ENCODE results near the gene PITX1.

PITX1 gene

DNA sequence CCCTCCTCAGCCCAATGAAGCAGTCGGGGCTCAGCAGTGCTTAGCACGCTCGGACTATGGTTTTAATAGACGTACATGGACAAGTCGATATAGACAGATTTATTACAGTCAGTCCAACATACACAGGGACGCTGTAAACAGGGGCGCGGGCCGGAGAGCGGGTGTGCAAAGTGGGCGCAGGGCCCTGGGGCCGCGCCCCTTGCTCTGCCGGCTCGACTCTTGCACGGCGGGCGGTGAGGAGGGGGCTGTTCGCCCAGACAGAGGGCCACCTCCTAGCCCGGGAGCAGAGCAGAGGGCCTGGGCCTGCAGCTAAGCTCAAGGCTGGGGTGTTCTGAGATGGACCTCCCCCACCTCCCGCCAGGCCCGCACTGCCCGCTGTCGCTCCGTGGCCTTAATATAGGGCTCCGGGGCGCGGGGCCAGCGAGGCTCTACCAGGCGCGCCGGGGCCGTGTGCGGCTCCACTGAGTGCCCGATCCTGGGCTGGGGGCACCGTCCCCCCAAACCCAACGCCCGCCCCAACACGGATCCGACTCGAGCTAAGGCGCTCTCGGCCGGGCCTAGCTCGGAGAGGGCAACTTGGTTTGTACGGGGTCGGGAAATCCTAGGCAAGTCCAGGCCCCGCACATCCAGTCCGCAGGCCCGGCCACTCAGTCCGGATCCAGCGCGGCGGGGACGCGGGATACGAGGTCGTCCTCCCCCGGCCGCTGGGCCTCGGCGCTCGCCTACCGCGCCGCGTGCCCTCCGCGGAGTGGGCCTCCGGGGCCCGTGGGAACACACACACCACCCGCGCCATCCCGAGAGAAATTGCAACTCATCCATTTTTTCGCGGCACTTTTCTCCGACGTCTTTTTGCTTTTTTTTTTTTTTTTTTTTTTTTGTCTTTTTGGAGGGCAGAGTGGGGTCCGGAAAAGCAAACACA is 6.1 kb downstream of the PITX1 start:
- no peak for DNase-seq

DNA sequence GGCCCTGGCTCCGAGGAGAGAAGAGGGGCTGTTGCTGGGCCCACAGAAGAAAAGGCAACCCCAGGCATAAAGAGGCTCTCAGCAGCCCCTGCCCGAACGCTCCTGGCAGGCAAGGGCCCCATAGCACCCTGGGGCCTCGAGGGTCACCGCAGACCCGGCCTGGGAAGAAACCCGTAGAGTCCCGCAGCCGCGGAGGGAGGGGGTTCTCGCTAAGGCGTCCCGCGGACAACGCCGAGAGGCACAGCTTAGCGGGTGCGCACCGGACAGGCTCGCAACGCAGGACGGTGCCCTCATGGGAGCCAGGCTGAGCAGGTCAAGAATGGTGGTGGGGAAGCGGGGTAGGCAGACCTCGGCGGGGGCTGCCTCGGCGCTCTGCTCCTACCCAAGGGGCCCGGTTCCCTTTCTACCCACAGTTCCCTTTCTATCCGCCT is 6.7 kb downstream of the PITX1 start:
- no peak for DNase-seq

DNA sequence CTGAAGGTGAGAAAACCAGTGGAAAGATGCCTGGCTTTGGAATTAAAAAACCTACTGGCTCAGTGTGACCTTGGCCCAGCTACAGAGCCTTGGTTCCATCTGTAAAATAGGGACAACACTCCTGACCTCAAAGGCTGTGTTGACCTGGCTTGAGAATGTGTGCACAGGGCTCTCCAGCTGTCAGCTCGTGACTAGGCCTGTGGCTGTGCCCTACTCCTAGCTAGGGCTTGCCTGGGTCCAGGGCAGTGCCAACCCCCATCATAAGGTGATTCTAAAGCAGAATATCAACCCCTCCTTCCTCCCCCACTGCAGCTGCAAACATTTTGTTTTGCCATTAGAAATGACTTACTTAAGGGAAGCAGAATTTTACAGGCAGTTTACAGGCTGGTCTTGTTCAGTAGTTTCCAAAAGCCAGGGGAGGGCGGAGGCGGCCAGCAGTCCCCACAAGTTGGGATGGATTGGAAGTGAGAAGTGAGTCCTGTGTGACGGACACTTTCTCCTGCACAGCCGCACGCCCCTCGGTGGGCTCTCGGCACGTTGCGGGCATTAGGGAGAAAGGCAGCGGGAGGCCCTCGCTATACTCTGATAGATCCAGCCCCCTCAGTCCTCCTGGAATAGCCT is 7.3 kb downstream of the PITX1 start:
- DNase-seq: no peak

DNA sequence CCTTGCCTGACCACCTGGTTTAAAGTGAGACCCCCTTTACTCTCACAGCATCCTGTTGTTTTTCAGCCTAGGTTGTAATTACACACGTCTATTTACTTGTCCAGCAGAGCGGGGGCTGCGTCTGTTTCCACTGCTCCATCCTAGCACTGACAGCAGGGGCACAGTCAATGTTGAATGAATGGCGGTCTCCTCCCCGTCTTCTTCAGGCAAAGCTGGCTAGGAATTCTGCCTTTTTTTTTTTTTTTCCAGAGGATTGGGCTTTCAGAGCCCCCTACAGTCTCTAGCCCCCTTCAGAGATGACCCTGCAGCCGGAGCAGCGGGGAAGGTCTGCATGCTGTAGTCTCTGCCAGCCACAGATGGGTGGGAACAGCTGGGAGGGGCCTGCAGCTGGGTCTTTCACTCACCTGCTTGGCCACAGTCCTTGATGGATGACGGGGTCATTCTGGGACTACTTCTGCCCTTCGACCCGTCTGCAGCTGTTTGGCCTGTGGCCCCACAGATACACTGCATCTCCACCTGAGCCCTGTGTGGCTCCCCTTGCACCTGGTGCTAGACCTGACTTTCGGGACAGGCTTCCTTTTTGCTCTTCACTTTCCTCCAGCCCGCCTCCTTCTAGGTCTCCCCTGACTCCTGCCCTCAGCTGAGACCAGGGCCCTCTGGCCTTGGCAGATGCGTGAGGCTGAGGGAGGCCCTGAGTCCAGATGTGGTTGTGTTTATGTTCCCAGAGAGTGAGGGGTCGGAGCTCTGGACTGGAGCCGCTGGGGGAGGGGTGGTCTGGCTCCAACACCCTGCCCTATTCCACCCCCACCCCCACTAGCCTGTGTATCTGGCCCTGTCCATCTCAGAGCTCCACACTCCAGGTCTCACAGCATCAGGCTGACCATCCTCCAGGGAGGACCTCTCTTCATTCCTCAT is 8.0 kb downstream of the PITX1 start:
- no peak for DNase-seq

DNA sequence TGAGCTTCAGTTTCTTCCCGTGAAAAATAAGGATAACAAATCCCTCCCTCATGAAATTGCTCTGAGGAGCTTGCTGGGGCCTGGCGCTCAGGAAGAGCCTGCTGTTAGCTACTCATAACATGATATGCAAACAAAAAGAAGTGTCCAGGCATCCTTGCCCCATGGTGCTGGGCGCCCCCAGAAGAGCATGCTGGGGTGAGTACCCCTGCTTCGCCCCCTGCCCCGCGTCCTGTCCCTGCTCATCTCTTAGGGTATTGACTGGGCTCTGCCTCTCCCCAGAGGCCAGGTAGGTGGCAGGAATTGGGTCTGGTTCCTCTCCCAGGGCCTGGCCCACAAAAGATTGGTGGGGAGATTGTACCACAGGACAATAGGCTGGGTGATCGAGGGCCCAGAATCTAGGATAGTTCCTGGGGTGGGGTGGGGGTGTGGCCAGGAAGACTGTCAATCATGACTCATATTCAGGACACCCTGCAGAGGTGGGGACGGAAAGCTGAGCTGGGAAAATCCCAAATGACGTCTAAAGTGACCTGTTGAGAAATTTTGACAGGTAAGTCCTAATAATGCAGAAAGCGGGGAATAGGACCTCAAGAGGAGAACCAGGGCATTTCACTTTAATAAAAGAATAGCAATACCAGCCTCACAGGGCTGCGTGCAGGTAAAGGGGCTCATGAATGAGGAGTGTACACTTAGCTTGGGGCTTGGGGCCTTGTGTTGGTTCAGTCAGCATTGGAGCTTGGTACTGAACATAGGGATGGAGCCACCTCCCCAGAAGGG is 8.9 kb downstream of the PITX1 start:
- no peak for DNase-seq

DNA sequence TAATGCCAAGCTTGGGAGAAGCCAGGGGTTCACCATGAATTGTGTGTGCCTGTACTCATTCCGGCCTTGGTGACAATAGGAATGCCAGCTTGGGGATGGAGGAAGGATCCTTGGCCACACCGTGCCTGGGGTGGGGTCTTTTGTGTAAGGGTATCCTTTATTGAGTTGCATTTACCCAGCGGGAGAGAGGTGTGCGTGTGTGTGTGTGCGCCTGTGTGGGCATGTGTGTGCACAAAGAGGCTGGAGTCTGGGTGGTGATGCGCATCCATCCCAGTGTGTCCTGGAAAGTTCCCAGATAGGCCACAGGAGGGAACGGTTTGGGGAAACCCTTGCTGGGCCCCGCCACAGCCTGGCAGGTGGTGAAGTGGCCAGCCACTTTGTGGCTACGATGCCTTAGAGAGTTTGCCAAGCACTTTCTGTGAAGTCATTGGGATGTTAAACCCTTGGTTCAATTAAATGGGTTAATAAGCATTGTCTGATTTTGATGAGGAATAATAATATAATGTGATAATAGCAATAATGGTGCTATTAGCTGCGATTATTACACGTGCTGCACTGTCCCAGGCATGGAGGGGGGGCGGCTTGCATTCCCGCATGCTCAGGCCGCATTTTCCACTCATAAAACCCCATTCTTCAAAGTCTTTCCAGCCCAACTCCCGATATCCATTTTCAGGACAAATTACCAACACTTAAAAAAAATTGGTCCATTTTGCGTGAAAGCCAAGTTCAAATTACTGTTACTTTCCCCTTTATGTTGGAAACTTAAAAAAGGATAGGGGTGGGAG is 13.7 kb downstream of the PITX1 start:
- DNase-seq: no peak

DNA sequence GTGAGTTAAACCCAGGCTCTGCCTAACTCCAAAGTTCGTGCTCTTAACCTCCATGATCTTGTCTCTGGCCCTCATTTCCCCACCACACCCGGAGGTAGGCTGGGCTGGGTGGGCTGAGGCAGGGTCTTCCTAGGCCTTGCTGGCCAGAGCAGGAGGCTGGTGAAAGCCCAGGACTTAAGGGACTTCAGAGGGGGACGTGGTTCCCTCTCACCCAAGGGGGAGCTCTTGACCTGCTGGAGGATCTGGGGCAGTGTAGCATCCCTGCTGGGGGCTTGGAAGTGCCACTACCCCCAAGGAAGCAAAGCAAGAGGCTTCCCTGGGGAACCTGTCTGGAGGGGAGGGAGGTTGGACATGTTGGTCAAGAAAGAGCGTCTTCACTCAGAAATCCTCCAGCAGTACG is 14.7 kb downstream of the PITX1 start:
- no peak for DNase-seq

DNA sequence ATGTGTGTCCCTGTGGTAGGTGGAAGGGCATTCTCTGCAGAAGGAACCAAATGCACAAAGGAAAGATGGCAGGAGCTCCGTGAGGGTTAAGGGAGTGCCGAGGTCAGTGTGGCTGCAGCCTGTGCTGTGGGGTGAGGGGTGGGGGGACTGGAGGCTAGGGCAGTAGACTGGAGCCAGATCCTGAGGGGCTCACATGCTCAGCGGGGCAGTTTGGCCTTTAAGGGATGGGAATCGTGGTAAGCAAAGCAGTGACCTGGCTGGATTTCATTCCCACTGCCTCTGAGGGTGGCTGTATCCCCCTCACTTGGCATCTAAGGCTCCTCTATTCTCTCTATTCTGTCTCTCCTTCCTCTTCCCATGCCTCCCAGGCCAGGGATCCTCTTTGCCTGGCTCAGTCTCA is 15.6 kb downstream of the PITX1 start:
- DNase-seq: no peak

DNA sequence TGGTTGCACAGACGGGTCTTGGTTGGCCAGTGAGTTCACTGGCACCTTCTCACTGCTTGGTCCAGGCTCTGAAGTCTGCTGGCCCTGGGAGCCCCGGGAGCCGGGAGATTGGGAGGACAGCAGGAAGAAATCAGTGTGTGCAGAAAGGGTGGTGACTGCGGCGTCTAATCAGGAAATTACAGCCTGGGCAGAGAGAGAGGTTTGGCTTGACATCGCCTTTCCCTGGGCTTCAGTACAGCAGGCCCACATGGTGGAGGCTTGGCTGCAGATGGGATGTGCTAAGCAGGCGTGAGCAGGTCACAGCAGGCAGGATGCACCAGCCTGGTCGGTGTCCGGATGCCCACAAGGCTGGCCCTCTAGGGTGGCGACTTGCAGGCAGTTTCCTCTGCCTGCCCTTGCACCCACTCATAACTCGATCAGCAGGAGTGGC is 17.2 kb downstream of the PITX1 start:
- DNase-seq: no peak

DNA sequence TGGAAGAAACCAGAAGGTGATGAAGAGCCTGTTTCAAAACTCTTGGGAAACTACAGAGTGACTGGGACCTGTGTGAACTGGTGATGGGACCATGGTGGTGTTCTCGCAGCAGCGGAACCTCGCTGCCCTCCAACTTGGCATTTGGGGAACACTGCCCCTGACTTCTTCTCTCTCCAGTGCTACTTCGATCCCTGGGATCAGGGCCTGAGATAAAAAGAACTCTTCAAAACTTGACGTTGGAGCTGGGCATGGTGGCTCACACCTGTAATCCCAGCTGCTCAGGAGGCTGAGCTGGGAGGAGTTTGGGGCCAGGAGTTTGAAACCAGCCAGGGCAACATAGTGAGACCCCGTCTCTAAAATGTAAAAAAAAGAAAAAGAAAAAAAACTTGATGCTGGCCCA is 18.1 kb downstream of the PITX1 start:
- DNase-seq: no peak

DNA sequence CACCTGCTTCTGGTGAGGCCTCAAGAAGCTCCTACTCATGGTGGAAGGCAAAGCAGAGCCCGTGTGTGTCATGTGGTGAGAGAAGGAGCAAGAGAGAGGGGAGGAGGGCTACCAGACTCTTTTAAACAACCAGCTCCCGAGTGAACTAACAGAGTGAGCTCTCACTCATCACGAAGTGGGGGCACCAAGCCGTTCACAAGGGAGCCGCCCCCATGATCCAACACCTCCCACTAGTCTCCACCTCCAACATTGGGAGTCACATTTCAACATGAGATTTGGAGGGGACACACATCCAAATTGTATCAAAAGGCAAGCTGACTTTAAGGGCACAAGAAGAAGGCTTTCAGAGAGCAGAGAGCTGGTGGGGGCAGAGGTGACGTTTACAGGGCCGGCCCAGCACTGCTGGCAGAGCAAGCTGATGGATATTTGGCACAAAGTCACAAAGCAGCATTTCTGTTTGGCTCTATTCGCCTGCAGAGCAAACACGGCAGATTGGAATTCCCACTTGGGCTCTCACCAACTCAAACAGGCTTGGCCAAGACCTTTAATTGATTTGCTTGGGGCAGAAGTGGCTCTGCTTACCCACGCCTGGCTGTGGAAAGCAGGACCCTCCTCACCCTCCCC is 20.0 kb downstream of the PITX1 start:
- no peak for DNase-seq

DNA sequence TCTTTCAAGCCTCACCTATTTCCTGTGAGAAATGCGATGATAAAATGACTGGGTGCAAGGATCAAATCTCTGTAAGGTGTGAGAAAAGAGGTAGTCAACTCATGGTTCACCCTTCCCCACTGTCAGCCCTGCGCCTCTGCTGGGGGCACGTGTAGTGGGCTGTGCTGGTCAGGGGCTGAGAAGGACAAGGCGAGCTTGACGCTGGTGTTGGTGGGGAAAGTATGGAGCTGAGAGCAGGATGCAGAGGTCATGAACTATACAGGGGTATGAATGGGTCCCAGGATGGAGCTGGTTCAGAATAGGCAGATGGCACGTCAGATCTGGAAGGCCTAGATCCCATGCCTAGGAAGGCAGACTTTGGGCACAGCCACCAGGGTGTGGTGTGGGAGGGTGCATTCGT is 20.6 kb downstream of the PITX1 start:
- no peak for DNase-seq

DNA sequence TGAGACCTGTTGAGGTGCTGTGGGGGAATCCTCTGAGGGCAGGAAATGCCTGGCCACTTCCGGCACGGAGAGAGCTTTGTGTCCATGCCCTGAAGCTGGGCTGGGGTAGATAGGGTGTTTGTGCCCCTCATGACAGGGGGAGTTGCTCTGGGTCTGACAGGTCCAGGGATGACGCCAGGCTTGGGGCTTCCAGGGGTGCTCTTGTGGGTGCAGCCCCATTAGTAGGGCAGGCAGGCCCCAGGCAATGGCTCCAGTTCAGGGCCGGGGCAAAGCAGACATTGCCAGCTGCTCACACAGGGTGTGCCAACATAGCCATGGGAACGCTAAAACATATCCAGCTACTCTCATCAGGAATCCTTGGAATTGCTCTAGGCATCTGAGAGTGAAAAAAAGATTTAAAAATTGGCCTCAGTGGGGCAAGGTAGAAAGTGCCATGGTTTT is 21.1 kb downstream of the PITX1 start:
- no peak for DNase-seq

DNA sequence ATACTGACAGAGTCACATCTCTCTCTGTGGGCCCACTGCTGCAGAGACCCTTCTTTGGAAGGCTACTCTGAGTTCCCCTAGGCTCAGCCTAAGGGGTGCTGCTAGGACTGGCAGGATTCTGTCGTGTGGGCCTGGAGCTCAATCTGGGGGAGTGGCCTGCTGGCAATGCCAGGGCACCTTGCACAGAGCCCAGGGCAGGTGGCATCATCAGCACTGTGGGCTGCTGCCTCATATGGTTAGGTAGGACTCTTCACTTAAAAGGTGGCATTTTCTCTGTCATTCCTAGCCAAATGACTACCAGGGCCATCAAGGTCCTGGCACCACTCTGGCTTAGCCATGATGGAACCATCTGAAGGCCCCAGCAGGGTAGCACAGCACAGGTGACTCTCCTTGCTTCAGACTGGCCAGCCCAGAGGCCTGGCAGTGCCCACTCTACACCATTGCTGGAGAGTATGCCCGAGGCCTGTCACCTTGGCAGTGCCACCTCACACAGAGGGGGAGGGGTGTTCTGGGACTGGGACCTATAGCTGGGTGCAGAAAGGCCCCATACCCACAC is 21.9 kb downstream of the PITX1 start:
- DNase-seq: no peak

DNA sequence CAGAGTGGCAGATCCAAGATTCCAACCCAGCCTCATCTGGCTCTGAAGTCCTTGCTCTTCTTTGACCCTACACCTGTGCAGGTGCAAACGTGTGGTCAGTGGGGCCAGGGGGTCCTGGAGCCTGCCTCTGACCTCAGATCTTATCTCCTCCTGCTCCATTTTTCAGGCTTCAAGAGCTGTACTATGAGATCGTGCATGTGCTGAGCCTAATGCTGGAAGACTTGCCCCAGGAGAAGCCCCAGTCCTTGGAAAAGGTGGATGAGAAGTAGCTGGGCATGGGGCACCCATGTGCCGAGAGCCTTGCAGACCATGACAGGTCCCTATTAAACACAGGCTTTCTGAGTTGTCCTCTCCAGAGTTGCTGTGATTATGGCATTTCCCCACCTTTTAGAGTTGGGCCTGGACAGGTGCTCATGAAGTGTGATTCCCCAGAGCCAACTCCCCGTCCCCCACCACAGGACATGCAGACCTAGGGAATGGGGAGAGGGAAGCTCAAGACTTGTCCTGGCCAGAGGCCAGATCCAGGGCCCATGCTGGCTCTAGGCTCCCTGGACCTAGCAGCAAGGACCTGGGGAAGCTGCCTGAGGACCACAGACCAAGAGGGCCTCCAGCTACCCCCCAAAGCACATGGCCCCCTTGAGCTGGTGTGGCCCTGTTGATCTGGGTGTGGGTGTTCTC is 22.5 kb downstream of the PITX1 start:
- no peak for DNase-seq

DNA sequence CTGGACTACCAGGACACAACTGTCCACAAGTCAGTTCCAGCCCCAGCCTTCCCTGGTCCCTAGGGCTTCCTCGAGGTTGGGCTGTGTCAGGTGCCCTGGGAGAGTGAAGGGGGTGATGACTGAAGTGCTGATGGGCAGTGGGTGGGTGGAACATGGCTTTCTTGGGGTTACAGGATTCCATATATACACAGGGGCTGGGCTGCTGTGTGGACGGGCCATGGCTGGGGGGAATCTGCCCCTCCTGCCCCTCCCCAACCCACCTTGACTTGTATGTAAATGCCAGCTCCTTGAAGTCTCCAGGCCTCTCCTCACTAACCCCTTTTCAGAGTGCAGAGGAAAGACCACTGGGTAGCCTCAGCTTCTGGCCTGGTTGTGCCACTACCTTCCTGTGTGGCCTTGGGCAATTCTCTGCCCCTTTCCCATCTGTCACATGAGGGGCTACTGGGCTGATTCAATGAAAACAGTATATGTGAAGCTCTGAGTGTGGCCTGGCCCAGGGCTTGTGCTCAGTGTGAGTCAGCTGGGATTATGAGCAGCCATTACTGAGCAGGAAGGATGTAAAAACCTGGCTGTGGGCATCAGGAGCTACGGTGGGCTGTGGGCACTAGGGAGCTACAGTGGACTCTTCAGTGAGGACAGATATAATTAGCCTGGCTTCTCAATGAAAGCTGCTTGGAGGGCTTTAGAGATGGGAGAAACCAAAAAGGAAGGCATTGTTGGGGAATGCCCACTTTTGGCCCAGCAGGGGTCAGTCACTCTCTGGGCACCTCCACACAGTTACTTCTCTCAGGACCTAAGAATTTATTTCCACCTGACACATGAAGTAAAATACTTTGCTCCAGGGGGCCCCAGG is 23.3 kb downstream of the PITX1 start:
- DNase-seq: peak; percentile 41

DNA sequence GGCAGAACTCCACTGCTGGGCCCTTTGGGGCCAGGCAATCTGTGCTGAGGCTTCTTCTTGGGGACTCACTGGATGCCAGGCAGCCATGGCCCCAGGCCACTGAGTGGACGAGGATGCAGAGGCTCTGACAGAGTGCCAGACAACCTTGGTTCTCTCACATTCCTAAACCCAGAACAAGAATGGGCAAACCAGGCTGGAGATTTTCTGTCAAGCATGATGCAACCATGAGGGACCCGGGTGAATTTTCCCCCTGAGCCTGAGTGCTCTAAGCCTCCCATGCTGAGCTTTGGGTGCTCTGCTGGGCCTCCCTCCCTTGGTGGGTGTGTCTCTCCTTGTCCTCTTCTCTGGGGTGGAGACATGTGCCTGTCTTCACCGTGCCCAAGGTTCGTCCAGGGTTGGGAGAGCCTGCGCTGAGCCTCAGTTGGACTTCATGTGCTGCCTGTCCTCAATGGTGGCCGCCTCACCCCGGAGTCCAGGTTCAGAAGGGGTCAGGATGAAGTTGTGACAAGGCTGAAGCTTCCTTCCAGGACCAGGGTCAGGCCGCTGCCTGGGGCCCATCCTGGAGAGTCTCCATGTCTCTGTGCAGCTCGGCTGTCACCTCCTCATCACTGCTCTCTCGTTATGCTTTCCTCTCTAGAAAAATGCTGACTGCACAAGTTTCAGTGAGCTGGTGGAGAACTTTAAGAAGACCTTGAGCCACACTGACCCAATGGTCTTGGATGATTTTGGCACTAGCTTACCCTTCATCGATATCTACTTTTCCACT is 24.1 kb downstream of the PITX1 start:
- DNase-seq: no peak

DNA sequence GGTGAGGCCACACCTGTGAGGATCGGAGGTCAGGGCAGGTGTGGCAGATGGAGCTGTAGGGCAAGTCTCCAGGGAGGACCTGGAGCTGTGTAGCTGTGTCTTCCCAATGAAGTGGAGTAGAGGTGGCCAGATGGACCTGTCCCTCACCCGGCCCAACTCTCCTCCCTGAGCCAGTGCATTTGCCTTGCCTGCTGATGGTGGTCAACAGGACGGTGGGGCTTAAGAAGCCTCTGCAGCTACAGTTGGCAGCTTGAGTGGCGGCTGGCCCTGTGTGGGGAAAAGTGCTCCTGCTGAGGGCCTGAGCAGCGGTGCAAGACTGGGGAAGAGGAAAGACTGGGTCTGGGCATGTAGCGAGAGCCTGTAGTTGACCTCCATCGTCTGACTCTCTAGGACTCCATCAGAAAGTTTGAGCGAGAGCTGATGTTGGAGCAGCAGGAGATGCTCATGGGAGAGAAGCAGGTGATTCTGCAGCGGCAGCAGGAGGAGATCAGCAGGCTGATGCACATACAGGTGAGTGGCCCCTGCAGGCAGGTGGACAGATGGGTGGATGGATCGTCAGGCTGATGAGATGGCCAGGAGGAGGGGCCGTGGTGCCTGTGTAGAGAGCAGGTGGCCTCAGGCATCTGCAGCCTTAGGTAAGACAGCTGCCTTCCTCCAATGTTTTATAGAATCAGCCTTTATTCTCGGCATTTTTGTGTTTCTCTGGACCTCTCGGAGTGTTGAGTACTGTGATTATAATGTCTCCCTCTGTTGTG is 24.9 kb downstream of the PITX1 start:
- DNase-seq: no peak

All from OCI-M1 (cell line).